Lung (tissue), 12 donors: ENCODE data around the gene FAAP20. TPM values are rescaled to one million over a fixed set of nuclear protein-coding genes. Genes with fewer than 3 reads are reported as not detected.
A peak's percentile ranks its signal among the peaks of the same experiment; 100 is the strongest.

Experiments used
- ATAC-seq: fragments of 200-7000 bp; cut with Tn5 transposase; one replicate; pipeline ENCODE4 v1.9.1; 2020; ENCODE audit warnings: moderate number of reproducible peaks; ENCODE audit not compliant: insufficient read depth, low FRiP score
- DNase-seq, 3 donors: peaks; one replicate each; pipeline ENCODE4 v3.0.0-alpha.2; 2013 to 2017
- H3K27ac ChIP-seq, 2 donors: one replicate each; pipeline ENCODE4 v1.5.1; 2013; ENCODE audit warnings: mild to moderate bottlenecking in 2 of 2, moderate library complexity in 2 of 2, control low read depth in 1 of 2, inconsistent platforms in 1 of 2, low read depth in 1 of 2, low read length in 1 of 2
- H3K27me3 ChIP-seq, 3 donors: one replicate each; pipeline ENCODE4 v1.5.1; 2013; ENCODE audit warnings: low read length in 2 of 3; ENCODE audit not compliant: control insufficient read depth in 3 of 3, insufficient read depth in 3 of 3
- H3K36me3 ChIP-seq, 4 donors: one replicate each; pipeline ENCODE4 v1.5.1; 2013; ENCODE audit warnings: low read length in 4 of 4, mild to moderate bottlenecking in 1 of 4, moderate library complexity in 1 of 4; ENCODE audit not compliant: control insufficient read depth in 4 of 4, insufficient read depth in 4 of 4
- H3K4me1 ChIP-seq, 5 donors: one replicate each; pipeline ENCODE4 v1.5.1; 2013; ENCODE audit warnings: low read length in 5 of 5, mild to moderate bottlenecking in 2 of 5, moderate library complexity in 1 of 5; ENCODE audit not compliant: control insufficient read depth in 5 of 5, insufficient read depth in 5 of 5
- H3K4me3 ChIP-seq: one replicate; pipeline ENCODE4 v1.5.1; 2013; ENCODE audit warnings: mild to moderate bottlenecking, control low read depth, moderate library complexity
- H3K9ac ChIP-seq, 2 donors: one replicate each; pipeline ENCODE4 v1.5.1; 2013; ENCODE audit warnings: low read length in 2 of 2, control low read depth in 1 of 2; ENCODE audit not compliant: insufficient read depth in 1 of 2
- H3K9me3 ChIP-seq, 4 donors: one replicate each; pipeline ENCODE4 v1.5.1; 2013; ENCODE audit warnings: low read length in 3 of 4, mild to moderate bottlenecking in 1 of 4, moderate library complexity in 1 of 4; ENCODE audit not compliant: control insufficient read depth in 4 of 4, insufficient read depth in 3 of 4
- WGBS, 2 donors: extraction: QIAGEN DNeasy Blood & Tissue Kit; methylation state at CpG; one replicate each; pipeline ENCODE4 v1.1.7; 2013; 5-methylcytosine and 5-hydroxymethylcytosine counted together
- polyA plus RNA-seq, 2 donors: library from polyadenylated mRNA; stranded (reverse); fragments of 200-250 nt; gene quantifications; one replicate each; pipeline ENCODE4 v1.2.1, GENCODE V29; 2013
- total RNA-seq, 2 donors: library from RNA; depleted of rRNA in 1 of 2; stranded (reverse); fragments of >200 nt in 1 of 2; gene quantifications; one replicate each; pipeline ENCODE4 v1.2.1, GENCODE V29; 2014 to 2021
- TF ChIP-seq, protein P1 (sequence below): IDR thresholded peaks from 2 replicates; pipeline ENCODE4 v1.5.1; 2012; ENCODE audit warnings: mild to moderate bottlenecking; ENCODE audit errors: control extremely low read depth, extremely low read depth
- donor health status: control.
- donor health status: control.
- donor health status: Bipolar disorder and iron deficiency.
- donor health status: healthy.
- donor health status: DM: yes; HTN: yes; CAD: no.

FAAP20 gene
- total and polyA plus RNA-seq, 4 donors, result 16.8 to 87.9 (median 68.4) TPM

DNA sequence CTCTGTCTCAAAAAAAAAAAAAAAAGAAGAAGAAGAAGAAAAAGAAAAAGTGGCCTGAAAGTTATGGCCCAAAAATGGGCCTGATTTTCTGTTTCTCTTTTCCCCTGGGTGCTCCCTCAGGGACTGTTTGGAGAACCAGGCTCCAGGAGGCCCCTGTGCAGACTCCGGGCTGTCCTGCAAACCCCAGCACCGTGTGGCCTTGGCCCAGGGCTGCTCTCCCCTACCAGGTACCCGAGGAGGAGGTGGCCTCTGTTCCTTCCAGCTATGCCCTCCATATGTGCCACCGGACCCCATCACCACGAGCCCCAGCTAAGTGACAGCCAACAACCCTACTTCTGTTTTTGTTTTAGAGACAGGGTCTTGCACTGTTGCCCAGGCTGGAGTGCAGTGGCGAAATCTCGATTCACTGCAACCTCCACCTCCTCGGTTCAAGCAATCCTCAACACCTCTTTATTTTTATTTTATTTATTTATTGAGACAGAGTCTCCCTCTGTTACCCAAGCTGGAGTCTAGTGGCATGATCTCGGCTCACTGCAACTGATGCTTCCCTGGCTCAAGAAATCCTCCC is 7.5 kb upstream of the FAAP20 start:
- ATAC-seq, result no peak
- Histone ChIP-seq H3K27ac (no peak overlapping the region), H3K4me3 (no peak overlapping the region), H3K4me1 (peaks cover 0 to 41% (median 13%) of the 10 kb centered on the region in 5 donors), H3K36me3 (no peaks in the 10 kb centered on the region), H3K9ac (no peak overlapping the region), H3K9me3 (no peaks in the 10 kb centered on the region), H3K27me3 (no peaks in the 10 kb centered on the region)
- DNase-seq, result no peak
- 92 to 94% methylated on average over 9 of the region's 9 CpGs for WGBS, 2 donors
- TF ChIP-seq, protein P1, sequence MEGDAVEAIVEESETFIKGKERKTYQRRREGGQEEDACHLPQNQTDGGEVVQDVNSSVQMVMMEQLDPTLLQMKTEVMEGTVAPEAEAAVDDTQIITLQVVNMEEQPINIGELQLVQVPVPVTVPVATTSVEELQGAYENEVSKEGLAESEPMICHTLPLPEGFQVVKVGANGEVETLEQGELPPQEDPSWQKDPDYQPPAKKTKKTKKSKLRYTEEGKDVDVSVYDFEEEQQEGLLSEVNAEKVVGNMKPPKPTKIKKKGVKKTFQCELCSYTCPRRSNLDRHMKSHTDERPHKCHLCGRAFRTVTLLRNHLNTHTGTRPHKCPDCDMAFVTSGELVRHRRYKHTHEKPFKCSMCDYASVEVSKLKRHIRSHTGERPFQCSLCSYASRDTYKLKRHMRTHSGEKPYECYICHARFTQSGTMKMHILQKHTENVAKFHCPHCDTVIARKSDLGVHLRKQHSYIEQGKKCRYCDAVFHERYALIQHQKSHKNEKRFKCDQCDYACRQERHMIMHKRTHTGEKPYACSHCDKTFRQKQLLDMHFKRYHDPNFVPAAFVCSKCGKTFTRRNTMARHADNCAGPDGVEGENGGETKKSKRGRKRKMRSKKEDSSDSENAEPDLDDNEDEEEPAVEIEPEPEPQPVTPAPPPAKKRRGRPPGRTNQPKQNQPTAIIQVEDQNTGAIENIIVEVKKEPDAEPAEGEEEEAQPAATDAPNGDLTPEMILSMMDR, result no peak

DNA sequence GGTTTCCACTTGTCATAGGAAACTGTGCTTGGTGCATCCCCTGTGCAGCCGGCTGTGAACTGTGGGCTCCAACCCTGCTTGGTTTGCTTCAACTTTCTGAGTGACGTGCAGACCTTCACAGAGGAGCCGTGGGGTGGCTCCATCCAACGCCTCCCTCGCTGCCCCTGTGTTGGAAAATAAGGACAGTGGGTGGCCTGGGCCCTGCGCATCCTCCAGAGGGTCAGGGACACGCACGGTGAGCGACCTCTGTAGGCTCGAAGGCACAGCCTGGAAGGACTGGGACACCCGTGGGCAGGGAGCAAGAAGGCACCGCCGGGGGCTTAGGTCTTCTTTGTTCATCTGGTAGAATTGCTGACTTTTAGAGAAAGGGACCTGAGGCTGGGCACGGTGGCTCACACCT is 6.5 kb upstream of the FAAP20 start:
- H3K36me3 ChIP-seq, result no peaks in the 10 kb centered on the region
- H3K27ac ChIP-seq, result no peak overlapping the region
- peaks cover 0 to 38% (median 11%) of the 10 kb centered on the region in 5 donors for H3K4me1 ChIP-seq
- TF ChIP-seq, protein P1, result no peak
- H3K9ac ChIP-seq, result no peak overlapping the region
- no peaks in the 10 kb centered on the region for H3K27me3 ChIP-seq
- no peaks in the 10 kb centered on the region for H3K9me3 ChIP-seq
- H3K4me3 ChIP-seq, result no peak overlapping the region
- no peak for ATAC-seq
- WGBS, 2 donors, result 93% methylated on average over 14 of the region's 14 CpGs
- no peak for DNase-seq

DNA sequence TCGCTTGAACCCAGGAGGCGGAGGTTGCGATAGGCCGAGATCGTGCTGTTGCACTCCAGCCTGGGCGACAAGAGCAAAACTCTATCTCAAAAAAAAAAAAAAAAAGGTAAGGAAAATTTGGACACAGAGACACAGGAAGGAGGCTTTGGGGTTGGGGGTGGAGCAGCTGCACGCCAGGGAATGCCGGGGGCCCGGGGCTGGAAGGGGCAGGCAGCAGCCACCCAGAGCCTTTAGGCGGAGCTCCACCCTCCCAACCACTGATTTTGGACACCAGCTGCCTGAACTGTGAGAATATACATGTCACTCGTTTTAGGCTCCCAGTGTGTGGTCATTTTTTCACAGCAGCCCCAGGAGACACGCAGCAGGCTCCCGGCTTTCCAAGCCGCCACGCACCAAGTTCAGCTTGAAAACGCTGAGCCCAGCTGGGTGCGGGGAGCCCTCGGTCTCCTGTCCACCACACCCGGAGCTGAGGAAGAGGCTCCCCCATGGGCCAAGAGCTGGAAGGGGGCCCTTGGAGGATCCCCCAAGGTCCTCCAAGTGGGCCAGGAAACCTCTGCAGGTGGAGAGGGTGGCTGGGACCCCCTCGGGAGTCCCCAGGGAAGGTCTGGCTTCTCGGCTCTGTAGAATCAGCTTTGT is 5.9 kb upstream of the FAAP20 start:
- Histone ChIP-seq H3K4me3 (no peak overlapping the region), H3K27ac (no peak overlapping the region)
- ATAC-seq, result no peak

More for the DNA sequence above, 5.9 kb upstream of the FAAP20 start:
- H3K9me3 ChIP-seq, result no peaks in the 10 kb centered on the region
- H3K9ac ChIP-seq, result no peak overlapping the region
- peaks cover 0 to 38% (median 10%) of the 10 kb centered on the region in 5 donors for H3K4me1 ChIP-seq
- TF ChIP-seq, protein P1, result no peak
- DNase-seq, result peak in 1 of 3 donors; percentile 47
- no peaks in the 10 kb centered on the region for H3K36me3 ChIP-seq
- no peaks in the 10 kb centered on the region for H3K27me3 ChIP-seq
- WGBS, 2 donors, result 77 to 80% methylated on average over 21 of the region's 21 CpGs
